ENCODE measurements around the gene SLC5A4. TPM values are rescaled to one million over a fixed set of nuclear protein-coding genes. Genes with fewer than 3 reads are reported as not detected.

The SLC5A4 gene
- total RNA-seq, 2 experiments from 2014 or later = not detected

GRCh38 chr22:32237906-32238305 lies 17.2 kb downstream of the SLC5A4 start:
- intact Hi-C loops (cut with DNase I, micrococcal nuclease) = no loop called here
- Histone ChIP-seq H3K36me3 (ENCODE audit: insufficient read depth, low read length) (no peaks in the 10 kb centered on the region), H3K9me3 (ENCODE audit: control insufficient read depth in 1 of 2, insufficient read depth in 1 of 2, low read length in 2 of 2) (no peaks in the 10 kb centered on the region), H3K27me3 (ENCODE audit: control insufficient read depth in 1 of 2, insufficient read depth in 2 of 2, low read length in 2 of 2) (peaks cover 0 to 4% of the 10 kb centered on the region in 2 experiments), H3K27ac (ENCODE audit: low read depth in 1 of 2, low read length in 2 of 2) (no peak overlapping the region), H3K4me3 (ENCODE audit: low read length) (no peak overlapping the region), H3K4me1 (ENCODE audit: insufficient read depth, low read length) (no peaks in the 10 kb centered on the region)
- TF ChIP-seq, protein P1, sequence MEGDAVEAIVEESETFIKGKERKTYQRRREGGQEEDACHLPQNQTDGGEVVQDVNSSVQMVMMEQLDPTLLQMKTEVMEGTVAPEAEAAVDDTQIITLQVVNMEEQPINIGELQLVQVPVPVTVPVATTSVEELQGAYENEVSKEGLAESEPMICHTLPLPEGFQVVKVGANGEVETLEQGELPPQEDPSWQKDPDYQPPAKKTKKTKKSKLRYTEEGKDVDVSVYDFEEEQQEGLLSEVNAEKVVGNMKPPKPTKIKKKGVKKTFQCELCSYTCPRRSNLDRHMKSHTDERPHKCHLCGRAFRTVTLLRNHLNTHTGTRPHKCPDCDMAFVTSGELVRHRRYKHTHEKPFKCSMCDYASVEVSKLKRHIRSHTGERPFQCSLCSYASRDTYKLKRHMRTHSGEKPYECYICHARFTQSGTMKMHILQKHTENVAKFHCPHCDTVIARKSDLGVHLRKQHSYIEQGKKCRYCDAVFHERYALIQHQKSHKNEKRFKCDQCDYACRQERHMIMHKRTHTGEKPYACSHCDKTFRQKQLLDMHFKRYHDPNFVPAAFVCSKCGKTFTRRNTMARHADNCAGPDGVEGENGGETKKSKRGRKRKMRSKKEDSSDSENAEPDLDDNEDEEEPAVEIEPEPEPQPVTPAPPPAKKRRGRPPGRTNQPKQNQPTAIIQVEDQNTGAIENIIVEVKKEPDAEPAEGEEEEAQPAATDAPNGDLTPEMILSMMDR (IDR thresholded peaks at IDR 0.05) = no peak
- H3K4me1 Mint-ChIP-seq (ENCODE audit: low read depth) = no peaks in the 10 kb centered on the region
- ChIA-PET CTCF (no interaction called here), POLR2A (no interaction called here)
- no peak overlapping the region for H3K4me3 Mint-ChIP-seq
- no peaks in the 10 kb centered on the region for H3K36me3 Mint-ChIP-seq (ENCODE audit: low read depth)
- DNase-seq = no peak
- no peaks in the 10 kb centered on the region for H3K9me3 Mint-ChIP-seq
- no peak for ATAC-seq (ENCODE audit: poor library complexity)
- H3K27ac Mint-ChIP-seq = no peak overlapping the region
- peaks cover 33% of the 10 kb centered on the region for H3K27me3 Mint-ChIP-seq

DNA sequence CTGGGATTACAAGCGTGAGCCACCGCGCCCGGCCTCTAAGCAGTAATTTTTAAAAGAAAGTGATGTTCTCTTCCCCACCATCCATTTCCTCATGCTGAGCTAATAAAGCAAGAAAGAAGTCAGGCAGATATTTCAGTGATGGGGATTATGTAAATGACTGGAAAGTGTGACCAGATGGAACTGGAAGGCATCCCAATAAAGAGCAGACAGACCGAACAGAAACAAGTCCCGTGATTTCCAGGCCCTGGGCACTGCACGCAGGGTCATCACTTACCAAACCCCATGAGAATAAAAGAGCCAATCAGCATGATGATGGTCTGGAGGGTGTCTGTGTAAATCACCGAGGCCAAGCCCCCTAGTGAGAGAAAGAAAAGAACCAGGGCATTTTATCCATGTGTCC lies 18.2 kb downstream of the SLC5A4 start:
- ChIA-PET POLR2A (no interaction called here), CTCF (no interaction called here)
- Histone ChIP-seq H3K36me3 (ENCODE audit: insufficient read depth, low read length) (no peaks in the 10 kb centered on the region), H3K4me1 (ENCODE audit: insufficient read depth, low read length) (no peaks in the 10 kb centered on the region), H3K27ac (ENCODE audit: low read depth in 1 of 2, low read length in 2 of 2) (no peak overlapping the region), H3K27me3 (ENCODE audit: control insufficient read depth in 1 of 2, insufficient read depth in 2 of 2, low read length in 2 of 2) (peaks cover 0 to 4% of the 10 kb centered on the region in 2 experiments), H3K9me3 (ENCODE audit: control insufficient read depth in 1 of 2, insufficient read depth in 1 of 2, low read length in 2 of 2) (no peaks in the 10 kb centered on the region), H3K4me3 (ENCODE audit: low read length) (no peak overlapping the region)
- no peaks in the 10 kb centered on the region for H3K4me1 Mint-ChIP-seq (ENCODE audit: low read depth)
- DNase-seq = no peak
- peaks cover 35% of the 10 kb centered on the region for H3K27me3 Mint-ChIP-seq
- ATAC-seq (ENCODE audit: poor library complexity) = no peak
- intact Hi-C loops (cut with DNase I, micrococcal nuclease) = no loop called here
- H3K9me3 Mint-ChIP-seq = no peaks in the 10 kb centered on the region
- TF ChIP-seq, protein P1 (IDR thresholded peaks at IDR 0.05) = no peak
- no peak overlapping the region for H3K4me3 Mint-ChIP-seq
- no peaks in the 10 kb centered on the region for H3K36me3 Mint-ChIP-seq (ENCODE audit: low read depth)
- no peak overlapping the region for H3K27ac Mint-ChIP-seq

DNA sequence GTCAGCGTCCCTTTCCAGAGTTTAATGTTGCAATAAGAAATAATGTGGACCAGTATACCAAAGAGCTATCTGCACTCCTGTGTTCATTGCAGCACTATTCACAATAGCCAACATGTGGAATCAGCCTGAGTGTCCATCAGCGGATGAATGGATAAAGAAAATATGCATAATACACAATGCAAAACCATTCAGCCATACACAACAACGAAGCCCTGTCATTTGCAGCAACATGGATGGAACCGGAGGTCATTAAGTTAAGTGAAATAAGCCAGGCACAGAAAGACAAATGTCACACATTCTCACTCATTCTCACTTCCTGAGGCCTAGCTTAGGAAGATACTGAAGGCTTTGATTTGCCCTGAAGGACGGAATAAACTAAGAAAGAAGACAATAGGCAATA lies 22.1 kb downstream of the SLC5A4 start:
- H3K27me3 ChIP-seq (ENCODE audit: control insufficient read depth in 1 of 2, insufficient read depth in 2 of 2, low read length in 2 of 2) = peaks cover 0 to 4% of the 10 kb centered on the region in 2 experiments
- H3K4me1 ChIP-seq (ENCODE audit: insufficient read depth, low read length) = no peaks in the 10 kb centered on the region
- H3K9me3 ChIP-seq (ENCODE audit: control insufficient read depth in 1 of 2, insufficient read depth in 1 of 2, low read length in 2 of 2) = no peaks in the 10 kb centered on the region
- ATAC-seq (ENCODE audit: poor library complexity) = no peak
- no peak overlapping the region for H3K27ac Mint-ChIP-seq
- no peak for DNase-seq
- intact Hi-C loops (cut with DNase I, micrococcal nuclease) = no loop called here
- no peak overlapping the region for H3K27ac ChIP-seq (ENCODE audit: low read depth in 1 of 2, low read length in 2 of 2)
- ChIA-PET CTCF (no interaction called here), POLR2A (no interaction called here)
- TF ChIP-seq, protein P1 (IDR thresholded peaks at IDR 0.05) = no peak
- H3K4me1 Mint-ChIP-seq (ENCODE audit: low read depth) = no peaks in the 10 kb centered on the region
- no peaks in the 10 kb centered on the region for H3K36me3 Mint-ChIP-seq (ENCODE audit: low read depth)
- no peaks in the 10 kb centered on the region for H3K36me3 ChIP-seq (ENCODE audit: insufficient read depth, low read length)
- H3K4me3 ChIP-seq (ENCODE audit: low read length) = no peak overlapping the region
- H3K27me3 Mint-ChIP-seq = peaks cover 34% of the 10 kb centered on the region
- H3K9me3 Mint-ChIP-seq = no peaks in the 10 kb centered on the region
- H3K4me3 Mint-ChIP-seq = no peak overlapping the region
